Esophagus squamous epithelium (tissue), 4 donors: Measurements from ENCODE around the gene COMMD1.

Source experiments
- POLR2A ChIP-seq, 4 donors: fragments of 450-650 bp; IDR thresholded peaks; one replicate each; pipeline ENCODE4 v1.6.1; 2017; ENCODE audit warnings: antibody characterized with exemption in 4 of 4, mild to moderate bottlenecking in 4 of 4, moderate library complexity in 3 of 4
- TF ChIP-seq, protein P1 (sequence below), 6 experiments: fragments of 450-650 bp in 4 of 6; fragments of 200-600 bp in 2 of 6; sonication (generic) in 2 of 6; IDR thresholded peaks; one replicate each; pipeline ENCODE4 v1.5.1; 2016 to 2019; ENCODE audit warnings: antibody characterized with exemption in 6 of 6, mild to moderate bottlenecking in 4 of 6, moderate library complexity in 4 of 6

DNA sequence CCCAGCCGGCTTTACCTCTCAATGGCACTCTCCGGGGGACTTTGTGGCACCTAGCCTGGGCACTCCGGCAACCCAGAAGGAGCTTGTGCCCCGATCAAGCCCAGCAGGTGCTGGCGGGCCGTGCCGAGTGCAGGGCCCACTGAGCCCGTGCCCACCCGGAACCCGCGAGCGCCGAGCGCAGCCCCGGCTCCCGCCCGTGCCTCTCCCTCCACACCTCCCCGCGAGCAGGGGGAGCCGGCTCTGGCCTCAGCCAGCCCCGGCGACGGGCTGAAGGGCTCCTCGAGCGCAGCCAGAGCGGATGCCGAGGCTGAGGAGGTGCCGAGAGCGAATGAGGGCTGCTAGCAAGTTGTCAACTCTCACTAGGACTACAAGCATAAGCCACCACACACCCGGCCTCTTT is 136.9 kb downstream of the COMMD1 start:
- TF ChIP-seq POLR2A (IDR thresholded peaks at IDR 0.05) = no peak
- TF ChIP-seq, protein P1, sequence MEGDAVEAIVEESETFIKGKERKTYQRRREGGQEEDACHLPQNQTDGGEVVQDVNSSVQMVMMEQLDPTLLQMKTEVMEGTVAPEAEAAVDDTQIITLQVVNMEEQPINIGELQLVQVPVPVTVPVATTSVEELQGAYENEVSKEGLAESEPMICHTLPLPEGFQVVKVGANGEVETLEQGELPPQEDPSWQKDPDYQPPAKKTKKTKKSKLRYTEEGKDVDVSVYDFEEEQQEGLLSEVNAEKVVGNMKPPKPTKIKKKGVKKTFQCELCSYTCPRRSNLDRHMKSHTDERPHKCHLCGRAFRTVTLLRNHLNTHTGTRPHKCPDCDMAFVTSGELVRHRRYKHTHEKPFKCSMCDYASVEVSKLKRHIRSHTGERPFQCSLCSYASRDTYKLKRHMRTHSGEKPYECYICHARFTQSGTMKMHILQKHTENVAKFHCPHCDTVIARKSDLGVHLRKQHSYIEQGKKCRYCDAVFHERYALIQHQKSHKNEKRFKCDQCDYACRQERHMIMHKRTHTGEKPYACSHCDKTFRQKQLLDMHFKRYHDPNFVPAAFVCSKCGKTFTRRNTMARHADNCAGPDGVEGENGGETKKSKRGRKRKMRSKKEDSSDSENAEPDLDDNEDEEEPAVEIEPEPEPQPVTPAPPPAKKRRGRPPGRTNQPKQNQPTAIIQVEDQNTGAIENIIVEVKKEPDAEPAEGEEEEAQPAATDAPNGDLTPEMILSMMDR (IDR thresholded peaks at IDR 0.05) = no peak
